ENCODE data around the gene MIER2. TPM values are rescaled to one million over a fixed set of nuclear protein-coding genes. Genes with fewer than 3 reads are reported as not detected.

Gene MIER2
- total and polyA plus RNA-seq, 2 donors from 2014 or later: 18.4 to 23.4 TPM

DNA sequence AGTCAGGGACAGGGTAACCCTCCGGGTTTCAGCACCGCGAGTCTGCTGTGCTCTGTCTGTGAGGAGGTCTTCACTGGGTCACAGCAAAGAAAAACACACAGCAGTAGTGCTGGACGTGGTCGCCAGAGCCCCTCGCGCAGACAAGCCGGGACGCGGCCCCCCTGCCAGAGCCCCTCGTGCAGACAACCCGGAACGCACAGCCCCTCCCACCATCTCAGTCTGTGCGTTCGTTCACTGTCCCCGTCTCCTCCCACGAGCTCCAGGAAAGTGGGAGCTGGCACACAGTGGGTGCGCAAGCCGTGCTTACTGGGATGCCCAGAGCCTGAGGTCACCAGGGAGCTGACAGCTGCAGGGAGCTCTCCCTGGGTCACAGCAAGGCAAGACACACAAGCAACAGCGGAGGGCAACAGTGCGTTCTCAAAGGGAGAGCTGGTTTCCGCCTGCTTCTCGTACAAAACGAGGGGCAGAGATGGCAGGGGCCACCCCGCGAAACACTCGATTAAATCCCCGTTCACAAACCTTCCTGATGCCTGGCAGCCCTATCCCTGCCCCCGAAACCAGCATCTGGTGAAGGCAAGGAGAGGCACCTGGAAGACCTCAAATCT lies 50.2 kb downstream of the MIER2 start:
- no peaks in the 10 kb centered on the region for H3K36me3 ChIP-seq (ENCODE audit: control insufficient read depth in 2 of 3, insufficient read depth in 3 of 3, low read length in 3 of 3)
- H3K9ac ChIP-seq (ENCODE audit: low read length in 3 of 3): no peak overlapping the region
- TF ChIP-seq, protein P1, sequence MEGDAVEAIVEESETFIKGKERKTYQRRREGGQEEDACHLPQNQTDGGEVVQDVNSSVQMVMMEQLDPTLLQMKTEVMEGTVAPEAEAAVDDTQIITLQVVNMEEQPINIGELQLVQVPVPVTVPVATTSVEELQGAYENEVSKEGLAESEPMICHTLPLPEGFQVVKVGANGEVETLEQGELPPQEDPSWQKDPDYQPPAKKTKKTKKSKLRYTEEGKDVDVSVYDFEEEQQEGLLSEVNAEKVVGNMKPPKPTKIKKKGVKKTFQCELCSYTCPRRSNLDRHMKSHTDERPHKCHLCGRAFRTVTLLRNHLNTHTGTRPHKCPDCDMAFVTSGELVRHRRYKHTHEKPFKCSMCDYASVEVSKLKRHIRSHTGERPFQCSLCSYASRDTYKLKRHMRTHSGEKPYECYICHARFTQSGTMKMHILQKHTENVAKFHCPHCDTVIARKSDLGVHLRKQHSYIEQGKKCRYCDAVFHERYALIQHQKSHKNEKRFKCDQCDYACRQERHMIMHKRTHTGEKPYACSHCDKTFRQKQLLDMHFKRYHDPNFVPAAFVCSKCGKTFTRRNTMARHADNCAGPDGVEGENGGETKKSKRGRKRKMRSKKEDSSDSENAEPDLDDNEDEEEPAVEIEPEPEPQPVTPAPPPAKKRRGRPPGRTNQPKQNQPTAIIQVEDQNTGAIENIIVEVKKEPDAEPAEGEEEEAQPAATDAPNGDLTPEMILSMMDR (IDR thresholded peaks at IDR 0.05; ENCODE audit: borderline replicate concordance, extremely low read depth, insufficient read depth): no peak
- FAIRE-seq: no peak
- intact Hi-C loops (cut with DNase I): no loop called here
- peak in 4 of 5 donors; percentile 36 to 69 (median 49) for DNase-seq
- peaks cover 12% of the 10 kb centered on the region for H3K27me3 ChIP-seq (ENCODE audit: control insufficient read depth, insufficient read depth, low read length)
- no peaks in the 10 kb centered on the region for H3K9me3 ChIP-seq (ENCODE audit: control insufficient read depth in 2 of 3, insufficient read depth in 1 of 3, low read length in 3 of 3)
- no peak overlapping the region for H3K4me3 ChIP-seq (ENCODE audit: low read length in 3 of 3)
- H3K27ac ChIP-seq (ENCODE audit: low read depth in 2 of 2, low read length in 2 of 2): no peak overlapping the region
- peaks cover 0 to 6% (median 0%) of the 10 kb centered on the region in 3 donors for H3K4me1 ChIP-seq (ENCODE audit: control insufficient read depth in 2 of 3, insufficient read depth in 2 of 3, low read depth in 1 of 3, low read length in 3 of 3)

DNA sequence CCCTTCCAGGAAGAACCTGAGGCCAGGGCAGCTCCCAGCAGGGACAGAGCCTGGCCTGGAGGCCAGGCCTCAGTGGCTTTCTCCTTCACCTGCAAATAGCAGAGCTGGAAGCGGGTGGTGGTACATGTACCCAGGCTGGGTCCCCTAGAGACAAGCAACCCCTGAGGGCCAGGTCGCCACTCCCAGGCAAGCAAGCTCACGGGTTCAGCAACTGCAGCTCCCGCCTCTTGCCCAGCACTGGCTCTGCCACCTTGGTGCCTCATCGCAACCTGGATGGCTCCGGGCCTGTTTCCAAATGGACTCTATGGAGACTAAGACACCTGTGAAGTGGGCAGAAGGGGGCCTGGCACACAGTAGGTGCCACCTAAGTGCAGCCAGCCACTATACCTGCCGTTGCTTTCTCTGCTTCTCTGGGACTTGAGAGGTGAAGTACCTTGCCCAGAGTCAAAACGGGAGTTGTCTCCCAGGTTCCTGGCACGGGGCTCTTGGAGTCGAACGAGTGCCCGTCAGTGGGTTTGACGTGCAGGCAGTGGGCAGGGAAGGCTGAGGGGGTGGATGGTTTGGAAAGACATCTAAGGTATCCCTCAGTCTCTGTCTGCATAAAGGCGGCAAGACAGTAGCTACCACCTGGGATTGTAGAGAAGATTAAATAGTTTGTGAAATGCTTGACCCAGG lies 51.0 kb downstream of the MIER2 start:
- H3K4me1 ChIP-seq (ENCODE audit: control insufficient read depth in 2 of 3, insufficient read depth in 2 of 3, low read depth in 1 of 3, low read length in 3 of 3): peaks cover 0 to 6% (median 0%) of the 10 kb centered on the region in 3 donors
- H3K27me3 ChIP-seq (ENCODE audit: control insufficient read depth, insufficient read depth, low read length): peaks cover 12% of the 10 kb centered on the region
- no peak overlapping the region for H3K27ac ChIP-seq (ENCODE audit: low read depth in 2 of 2, low read length in 2 of 2)
- DNase-seq (peak in 1 of 5 donors; percentile 44), FAIRE-seq (no peak)
- no peak overlapping the region for H3K9ac ChIP-seq (ENCODE audit: low read length in 3 of 3)
- H3K36me3 ChIP-seq (ENCODE audit: control insufficient read depth in 2 of 3, insufficient read depth in 3 of 3, low read length in 3 of 3): no peaks in the 10 kb centered on the region
- intact Hi-C loops (cut with DNase I): no loop called here
- no peaks in the 10 kb centered on the region for H3K9me3 ChIP-seq (ENCODE audit: control insufficient read depth in 2 of 3, insufficient read depth in 1 of 3, low read length in 3 of 3)
- no peak overlapping the region for H3K4me3 ChIP-seq (ENCODE audit: low read length in 3 of 3)
- TF ChIP-seq, protein P1 (IDR thresholded peaks at IDR 0.05; ENCODE audit: borderline replicate concordance, extremely low read depth, insufficient read depth): no peak

DNA sequence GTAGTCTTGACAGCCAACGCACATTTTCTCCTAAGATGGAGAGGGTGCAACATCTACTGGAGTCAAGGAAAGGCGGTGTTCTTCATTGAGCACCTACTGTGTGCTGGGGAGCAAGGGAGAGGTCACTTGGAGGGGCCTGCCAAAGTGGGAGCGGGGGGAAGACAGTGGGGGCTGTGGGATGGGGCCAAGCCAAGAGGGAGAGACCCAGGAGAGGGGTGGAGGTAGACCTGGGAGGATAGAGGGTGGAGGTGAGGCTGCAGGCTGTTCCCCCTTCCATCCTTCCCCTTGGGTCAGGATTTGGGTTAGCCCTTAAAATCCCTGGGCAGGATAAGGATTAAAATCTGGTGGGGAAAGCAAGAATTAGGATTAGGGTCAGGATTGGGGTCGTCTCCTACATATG lies 51.6 kb downstream of the MIER2 start:
- Histone ChIP-seq H3K4me3 (ENCODE audit: low read length in 3 of 3) (no peak overlapping the region), H3K4me1 (ENCODE audit: control insufficient read depth in 2 of 3, insufficient read depth in 2 of 3, low read depth in 1 of 3, low read length in 3 of 3) (peaks cover 0 to 6% (median 0%) of the 10 kb centered on the region in 3 donors), H3K9me3 (ENCODE audit: control insufficient read depth in 2 of 3, insufficient read depth in 1 of 3, low read length in 3 of 3) (no peaks in the 10 kb centered on the region), H3K9ac (ENCODE audit: low read length in 3 of 3) (no peak overlapping the region), H3K27me3 (ENCODE audit: control insufficient read depth, insufficient read depth, low read length) (peaks cover 12% of the 10 kb centered on the region), H3K36me3 (ENCODE audit: control insufficient read depth in 2 of 3, insufficient read depth in 3 of 3, low read length in 3 of 3) (no peaks in the 10 kb centered on the region), H3K27ac (ENCODE audit: low read depth in 2 of 2, low read length in 2 of 2) (no peak overlapping the region)
- DNase-seq (no peak), FAIRE-seq (no peak)
- intact Hi-C loops (cut with DNase I): no loop called here
- TF ChIP-seq, protein P1 (IDR thresholded peaks at IDR 0.05; ENCODE audit: borderline replicate concordance, extremely low read depth, insufficient read depth): no peak

All from kidney (tissue), 14 donors.